ENCODE results near the gene LRRK2.
"Not testable (repeated sequence)": the region's sequence is repeated elsewhere in the genome, so short reads cannot be mapped to it uniquely, and the experiment has no call there.

LRRK2 gene

DNA sequence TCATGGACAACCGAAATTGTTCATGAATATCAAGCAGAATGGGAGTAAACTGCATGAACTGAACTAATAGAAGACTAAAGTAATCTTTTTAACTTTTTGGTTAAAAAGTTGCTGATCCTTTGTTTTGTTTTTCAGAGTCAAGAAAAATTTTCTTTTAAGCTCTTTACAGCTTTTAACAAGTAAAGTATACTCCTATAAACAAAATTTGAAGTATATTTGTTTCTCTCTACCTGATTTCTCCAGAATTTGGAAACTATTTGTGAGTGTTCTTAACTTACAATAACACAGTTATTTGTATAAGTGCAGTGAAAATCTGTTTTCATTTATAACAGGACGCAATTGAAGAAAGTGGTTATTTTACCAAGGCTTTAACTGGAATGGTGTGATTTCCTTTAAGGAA, 12.2 kb upstream of the LRRK2 start:
- no peak for DNase-seq (ENCODE audit: low read depth in 2 of 2)

DNA sequence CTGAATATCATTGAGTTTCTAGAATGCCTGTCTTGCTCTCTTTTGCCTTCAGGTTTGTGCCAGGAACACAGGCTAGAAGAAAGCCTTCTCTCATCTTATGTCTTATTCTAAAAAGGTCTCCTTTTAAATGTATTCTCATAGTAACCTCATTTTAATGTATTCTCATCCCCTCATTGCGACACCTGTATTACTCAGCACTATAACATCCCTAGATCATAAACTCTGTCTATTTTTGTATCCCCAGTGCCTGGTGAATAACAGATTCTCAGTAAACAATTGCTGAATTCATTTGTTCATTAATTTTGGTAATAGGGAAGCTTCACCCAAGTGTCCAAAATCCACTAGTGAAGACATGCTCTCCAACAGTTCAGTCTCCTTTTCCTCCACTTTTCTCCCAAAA, 8.8 kb upstream of the LRRK2 start:
- DNase-seq (ENCODE audit: low read depth in 2 of 2): no peak

DNA sequence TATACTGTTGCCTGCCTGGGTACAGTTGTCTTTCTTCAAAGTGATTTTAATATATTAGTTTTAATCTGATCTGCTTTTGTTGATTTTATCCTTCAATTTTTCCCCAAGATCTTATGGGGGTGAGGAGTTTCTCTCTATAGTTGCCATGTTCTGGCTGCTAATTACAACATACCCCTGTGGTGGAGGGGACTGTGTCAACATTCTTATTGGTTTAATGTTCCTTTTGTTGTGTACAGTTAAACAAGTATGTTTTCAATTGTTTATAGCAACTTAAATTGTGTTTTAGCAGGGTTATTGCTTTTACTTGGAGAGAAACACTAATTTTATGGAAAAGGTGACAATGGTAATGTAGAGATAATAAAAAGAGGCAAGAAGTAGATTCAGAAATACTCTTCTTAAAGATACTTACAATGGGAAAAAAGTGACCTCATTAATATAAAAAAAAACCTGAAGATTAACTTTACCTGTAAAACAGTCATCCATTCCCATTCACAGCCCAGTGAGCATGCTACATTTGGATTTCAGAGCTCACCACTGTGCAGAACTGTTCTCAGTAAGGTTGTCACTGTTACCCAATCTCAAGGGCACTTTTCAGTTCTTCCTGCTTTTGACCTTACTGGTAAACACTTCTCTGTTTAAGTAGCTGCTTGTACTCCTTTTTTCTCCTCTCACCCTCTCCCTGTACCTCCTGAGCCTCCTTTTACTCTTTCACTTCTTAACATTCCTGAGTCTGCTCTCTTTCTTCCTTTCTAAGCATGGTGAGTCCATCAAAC, 8.1 kb upstream of the LRRK2 start:
- DNase-seq (ENCODE audit: low read depth in 2 of 2): no peak

DNA sequence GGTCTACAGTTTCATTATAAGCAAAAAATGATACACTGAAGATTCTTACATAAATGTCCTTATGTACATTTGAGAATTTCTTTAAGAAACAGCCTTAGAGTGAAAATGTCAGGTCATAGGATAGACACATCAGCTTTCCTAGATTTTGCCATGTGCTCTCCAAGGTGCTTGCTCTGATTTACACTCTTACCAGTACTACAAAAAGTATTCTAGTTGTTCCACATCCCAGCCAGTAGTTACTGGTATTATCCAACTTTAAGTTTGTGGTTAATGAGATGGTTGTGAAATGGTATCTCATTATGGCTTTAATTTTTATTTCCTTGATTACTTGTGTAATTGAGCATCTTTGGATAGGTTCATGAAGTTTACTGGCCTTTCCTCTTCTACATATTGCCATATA, 5.0 kb upstream of the LRRK2 start:
- DNase-seq (ENCODE audit: low read depth in 2 of 2): no peak

DNA sequence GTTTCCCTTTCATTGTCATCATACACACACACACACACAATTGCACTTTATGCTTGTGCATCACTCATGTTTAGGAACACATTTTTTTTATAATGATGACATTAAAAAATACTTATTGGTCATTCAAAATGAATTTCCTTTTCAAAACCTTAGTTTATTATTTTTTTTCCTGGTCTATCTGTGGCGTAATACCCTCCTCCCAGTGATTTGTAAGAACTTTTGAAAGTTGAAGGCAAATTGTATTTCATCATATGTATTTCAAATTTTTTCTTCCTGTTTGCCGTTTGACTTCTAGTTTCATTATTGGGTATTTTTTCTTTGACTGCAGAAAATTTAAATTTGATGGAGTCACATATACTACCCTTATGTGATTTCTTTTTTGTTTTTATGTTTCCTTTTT, 2.5 kb upstream of the LRRK2 start:
- DNase-seq (ENCODE audit: low read depth in 2 of 2): no peak

DNA sequence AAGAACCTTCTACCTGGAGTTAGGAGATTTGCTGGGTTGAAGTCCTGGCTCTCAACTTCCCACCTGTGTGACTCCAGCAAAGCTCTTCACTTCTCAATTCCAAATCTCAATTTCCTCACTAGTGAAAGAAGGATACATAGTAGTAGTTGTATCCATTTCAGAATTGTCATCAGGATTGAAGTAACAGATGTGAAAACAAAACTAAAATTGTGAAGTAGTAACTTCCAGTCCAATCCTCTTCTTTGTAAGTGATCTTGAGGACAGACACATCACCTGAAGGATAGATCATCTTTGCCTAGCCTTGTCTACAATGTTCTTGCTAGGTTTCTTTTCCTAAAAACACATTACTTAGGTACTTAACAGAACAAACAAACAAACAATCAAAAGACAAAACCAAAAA, 1.2 kb upstream of the LRRK2 start:
- no peak for DNase-seq (ENCODE audit: low read depth in 2 of 2)

DNA sequence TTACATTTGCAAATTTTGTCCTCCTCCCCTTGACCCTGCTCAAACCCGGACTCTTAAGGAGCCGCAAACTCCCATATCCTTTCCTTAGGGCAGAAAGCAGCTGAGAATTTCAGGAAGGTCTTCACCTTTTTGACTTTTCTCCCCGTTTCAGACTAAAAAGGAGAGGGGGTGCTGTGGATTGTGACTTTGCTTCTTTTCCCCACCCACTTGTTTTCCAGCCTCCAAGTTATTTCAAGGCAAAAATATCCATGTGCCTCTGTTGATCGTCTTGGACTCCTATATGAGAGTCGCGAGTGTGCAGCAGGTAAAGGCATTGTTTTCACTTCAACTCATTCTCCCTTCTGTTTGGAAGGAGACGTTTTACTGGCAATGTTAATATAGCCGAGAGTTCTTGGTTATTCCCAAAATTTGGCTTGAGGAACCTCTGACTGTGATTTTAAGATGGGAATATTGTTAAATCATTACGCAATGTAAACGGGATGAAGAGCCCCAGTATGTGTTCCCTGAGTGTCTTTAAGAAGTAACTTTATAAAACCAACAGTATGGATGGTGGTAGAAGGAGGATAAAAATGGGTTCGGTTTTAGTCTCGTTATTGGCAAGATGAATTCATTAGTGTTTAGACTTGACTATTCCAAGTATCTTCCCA, 663 bp downstream of the LRRK2 start:
- DNase-seq (ENCODE audit: low read depth in 2 of 2): no peak

DNA sequence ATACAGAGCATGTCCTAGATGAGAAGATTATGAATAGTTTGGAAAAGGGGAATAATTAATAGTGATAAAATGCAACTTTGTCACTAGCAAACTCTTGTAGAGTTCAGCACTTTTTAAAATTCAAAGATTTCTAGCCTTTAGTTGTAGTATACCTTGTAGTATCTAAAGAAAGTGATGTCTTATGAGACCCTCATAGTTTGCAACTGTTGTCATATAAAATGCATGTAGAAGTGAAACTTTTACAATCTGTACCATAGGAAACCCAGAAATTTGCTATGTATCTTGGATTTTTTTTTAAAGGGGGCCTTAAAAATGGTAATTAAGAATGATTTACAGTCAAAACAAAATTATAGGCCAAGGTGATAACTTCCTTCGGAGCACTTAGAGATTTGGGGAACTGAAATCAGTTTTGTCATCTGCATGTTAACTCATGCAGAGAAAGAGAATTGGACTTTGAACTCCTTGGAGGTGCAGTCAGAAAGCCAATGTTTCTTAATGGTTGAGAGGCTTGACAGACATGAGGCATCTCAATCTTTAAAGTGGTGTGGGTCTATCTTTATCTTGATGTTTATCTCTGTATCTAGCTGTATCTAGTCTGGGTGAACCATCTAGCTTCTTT, 1.3 kb downstream of the LRRK2 start:
- no peak for DNase-seq (ENCODE audit: low read depth in 2 of 2)

DNA sequence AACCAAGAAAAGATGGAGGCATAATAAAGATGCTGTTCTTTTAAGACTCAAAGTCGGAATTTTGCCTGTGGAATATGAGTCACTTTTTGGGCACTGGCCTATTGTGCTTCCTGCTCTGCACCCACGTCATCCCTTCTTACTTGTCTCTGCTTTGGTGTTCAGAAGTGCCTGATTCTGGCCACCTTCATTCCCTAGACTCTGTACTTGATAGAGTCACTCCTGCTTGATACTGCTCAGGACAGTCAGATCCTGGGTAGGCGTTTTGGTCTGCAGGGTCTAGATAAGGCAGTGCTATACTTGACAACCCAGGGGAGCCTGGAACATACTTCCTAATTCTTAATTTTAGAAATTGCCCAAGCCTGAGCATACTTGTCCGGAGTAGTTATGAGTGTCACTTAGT, 1.9 kb downstream of the LRRK2 start:
- no peak for DNase-seq (ENCODE audit: low read depth in 2 of 2)

DNA sequence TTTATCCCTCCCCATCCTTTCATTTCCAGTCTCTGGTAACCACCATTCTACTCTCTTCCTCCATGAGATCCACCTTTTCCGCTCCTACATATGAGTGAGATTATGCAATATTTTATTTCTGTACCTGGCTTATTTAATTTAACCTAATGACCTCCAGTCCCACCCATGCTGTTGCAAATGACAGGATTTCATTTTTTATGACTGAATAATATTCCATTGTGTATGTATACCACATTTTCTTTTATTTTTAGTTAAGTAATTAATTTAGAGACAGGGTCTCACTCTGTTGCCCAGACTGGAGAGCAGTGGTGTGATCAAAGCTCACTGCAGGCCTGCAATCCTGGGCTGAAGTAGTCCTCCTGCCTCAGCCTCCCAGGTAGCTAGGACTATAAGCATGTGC, 2.6 kb downstream of the LRRK2 start:
- DNase-seq (ENCODE audit: low read depth in 2 of 2): no peak

DNA sequence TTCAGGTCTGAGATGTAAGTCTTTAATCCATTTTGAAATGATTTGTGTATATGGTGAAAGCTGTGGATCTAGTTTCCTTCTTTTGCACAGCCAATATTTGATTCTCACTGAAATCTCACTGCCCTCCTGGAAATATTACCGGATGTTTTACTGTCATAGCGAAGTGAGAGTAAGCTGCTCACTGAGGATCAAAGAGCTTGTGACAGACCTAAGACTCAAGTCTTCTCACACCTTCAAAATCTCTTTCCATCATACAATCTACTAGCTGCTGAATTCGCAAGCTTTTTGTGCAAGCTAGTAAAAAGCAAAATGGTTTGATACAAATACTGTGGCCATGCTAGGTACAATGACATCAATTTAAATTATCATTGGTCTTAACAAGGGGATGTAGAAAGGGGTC, 3.9 kb downstream of the LRRK2 start:
- no peak for DNase-seq (ENCODE audit: low read depth in 2 of 2)

DNA sequence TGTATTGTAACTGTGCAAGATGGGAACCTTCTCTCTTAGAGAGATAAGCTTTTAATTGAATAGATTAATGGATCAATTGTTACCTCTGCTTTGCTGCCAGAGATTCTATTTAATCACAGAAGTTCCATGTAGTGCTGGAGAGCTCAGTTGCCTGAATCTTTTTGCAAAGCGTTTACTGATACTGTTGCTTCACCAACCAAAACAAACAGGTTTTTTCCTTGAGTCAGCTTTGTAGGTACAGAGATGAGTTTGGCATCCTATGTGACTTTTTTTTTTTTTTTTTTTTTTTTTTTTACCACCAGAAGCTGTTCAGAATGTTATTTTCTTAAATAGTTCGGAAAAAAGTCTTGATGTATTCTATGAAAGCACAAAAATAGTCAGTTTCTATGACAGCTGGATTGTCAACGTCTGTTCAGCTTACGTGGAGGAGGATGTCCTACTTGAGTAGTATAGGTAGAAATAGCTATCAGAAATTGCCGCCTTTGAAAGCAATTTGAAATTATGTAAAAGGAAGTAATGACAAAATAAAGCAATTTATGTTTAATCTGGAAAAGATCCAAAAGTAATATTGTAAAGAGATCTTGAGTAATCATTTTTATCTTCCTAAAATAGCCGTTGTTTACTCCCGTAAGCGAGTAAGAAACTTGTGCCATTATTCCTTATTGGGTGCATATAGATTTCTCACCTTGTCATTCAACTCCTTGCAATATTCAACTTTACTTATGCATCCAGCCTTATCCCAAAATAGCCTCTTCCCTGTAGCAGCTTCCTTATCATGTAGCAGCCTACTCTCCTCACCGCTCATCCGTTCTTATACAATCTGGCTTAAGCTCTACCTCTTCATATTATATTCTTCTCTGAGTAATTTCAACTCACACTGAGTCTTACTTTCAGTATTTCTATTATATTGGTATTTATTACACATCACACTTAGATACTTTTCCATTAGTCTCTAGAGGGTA, 5.2 kb downstream of the LRRK2 start:
- no peak for DNase-seq (ENCODE audit: low read depth in 2 of 2)

DNA sequence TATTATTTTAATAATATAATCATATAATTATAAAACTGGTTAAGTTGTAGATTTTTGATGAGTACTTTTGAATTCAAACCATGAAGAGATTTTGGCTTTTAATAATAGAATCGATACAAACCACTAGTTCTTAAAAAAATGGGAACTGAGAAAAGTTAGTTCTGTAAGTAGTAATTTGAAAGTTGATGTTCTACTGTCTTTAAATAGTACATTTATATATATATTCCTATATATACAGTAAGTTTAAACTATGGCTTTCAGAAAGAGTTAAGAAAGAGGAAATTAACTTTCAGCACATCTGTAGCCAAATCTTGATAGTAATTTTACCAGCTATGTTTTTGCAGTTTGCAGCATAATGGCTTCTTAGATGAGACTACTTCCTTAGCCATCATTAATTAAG, 7.8 kb downstream of the LRRK2 start:
- no peak for DNase-seq (ENCODE audit: low read depth in 2 of 2)

DNA sequence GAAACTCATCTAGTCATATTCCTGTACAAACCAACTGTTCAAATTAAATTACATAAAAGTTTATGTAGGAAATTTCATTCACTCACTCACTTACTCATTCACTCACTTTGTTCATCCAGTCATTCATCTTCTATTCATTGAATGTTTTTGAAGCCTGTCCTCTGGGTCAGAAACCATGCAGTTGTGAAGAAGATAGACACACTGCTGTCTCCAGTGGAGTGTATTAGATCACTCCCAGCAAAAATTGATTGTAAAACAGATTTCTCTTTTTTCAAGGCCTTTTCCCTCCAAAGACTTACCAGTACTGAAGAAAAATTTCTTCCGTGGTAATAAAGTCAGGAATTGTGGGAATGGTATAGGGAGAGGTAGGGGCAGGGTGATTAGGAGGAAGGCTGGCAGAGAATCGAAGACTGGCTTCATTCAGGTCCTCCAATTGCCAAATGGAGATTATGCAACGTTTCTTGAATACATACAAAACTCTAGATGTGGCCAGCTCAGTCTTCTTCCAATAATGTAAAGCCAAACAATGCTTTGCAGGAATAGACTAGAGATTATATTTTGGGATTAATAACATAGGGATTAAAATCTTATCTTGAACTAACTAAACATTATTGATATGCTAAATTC, 9.1 kb downstream of the LRRK2 start:
- no peak for DNase-seq (ENCODE audit: low read depth in 2 of 2)

DNA sequence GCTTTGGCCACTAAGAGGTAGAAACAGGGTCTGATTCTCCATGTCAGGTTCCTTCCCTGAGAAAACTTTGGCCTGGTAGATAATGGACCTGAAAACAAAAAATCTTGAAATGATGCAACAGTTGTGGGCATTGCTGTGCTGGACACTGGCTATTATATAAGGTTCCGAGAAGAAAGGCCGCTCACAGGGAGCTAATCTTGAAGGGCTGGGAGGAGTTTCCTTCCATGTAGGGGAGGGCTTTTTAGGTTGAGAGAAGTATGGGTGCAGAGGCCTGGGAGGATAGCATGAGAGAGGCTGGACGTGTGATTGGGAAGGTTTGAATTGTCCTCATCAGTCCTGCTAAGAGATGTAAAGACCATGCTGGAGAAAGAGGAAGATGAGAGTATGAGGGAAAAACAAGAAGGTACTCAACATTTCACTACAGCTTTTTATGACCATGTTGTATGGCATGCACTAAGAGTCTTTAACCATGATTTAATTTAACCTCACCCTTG, 11.6 kb downstream of the LRRK2 start:
- DNase-seq (ENCODE audit: low read depth in 2 of 2): no peak

DNA sequence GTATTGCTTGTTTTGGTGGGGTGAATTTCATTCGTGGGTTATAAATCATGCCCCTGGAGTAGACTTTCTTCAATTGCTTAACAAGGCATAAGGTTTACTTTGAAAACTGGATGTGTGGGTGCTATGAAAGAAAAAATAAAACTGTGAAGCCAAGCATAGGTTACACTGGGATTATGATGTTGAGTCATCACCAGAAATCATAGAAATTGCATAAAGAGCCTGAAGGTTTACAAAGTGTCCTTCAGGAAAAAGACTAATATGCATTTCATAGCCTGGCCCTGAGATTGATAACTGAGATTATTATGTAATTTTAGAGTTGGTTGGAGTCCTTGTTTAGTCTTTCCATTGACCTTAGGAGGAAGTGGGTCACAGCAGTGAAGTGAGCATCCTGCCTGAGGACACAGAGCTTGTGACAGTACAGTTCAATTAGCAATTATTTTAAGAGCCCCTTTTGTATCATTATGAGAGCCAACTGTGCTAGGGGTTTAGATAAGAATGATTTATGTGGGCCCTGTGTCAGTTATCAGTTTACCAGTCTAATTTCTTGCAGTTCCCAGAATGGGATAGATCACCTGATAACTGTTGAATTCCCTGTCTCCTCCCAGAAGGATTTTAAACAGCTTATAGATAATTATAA, 13.6 kb downstream of the LRRK2 start:
- DNase-seq (ENCODE audit: low read depth in 2 of 2): no peak

DNA sequence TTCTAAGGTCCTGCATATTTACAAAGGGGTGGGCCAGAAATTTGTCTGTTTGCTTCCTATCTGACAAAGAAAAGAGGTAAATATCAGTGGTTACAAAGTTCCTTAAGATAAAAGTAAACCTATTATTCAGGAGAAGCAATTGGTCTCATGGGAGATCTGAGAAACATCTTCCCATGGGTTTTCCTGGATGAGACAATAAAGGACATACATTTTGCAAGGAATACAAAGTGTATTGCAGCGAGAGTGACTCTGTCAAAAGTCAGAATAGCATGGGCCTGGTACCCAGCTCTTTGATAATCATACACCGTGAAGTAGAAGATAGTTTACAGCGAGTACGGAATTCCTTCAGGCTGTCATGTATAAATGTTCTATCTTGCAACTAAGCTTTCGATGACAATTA, 14.2 kb downstream of the LRRK2 start:
- DNase-seq (ENCODE audit: low read depth in 2 of 2): no peak

DNA sequence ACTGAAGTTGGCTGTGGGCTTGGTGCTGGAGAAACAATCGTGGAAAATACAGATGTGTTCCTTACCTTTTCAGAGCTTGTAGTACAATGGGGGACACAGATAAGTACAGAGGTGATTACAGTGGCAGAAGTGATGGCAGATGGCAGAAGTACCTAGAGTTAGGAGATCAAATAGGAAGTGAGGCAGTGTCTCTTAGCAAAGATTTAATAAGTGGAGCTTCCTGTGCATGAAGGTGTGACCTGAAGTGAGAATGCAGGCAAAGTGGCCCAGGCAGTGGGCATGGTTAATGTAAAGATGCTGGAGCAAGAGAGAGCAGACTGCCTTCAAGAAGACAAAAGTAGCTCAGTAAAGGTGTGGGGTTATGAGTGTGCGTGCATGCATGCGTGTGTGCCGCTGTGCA, 16.0 kb downstream of the LRRK2 start:
- no peak for DNase-seq (ENCODE audit: low read depth in 2 of 2)

DNA sequence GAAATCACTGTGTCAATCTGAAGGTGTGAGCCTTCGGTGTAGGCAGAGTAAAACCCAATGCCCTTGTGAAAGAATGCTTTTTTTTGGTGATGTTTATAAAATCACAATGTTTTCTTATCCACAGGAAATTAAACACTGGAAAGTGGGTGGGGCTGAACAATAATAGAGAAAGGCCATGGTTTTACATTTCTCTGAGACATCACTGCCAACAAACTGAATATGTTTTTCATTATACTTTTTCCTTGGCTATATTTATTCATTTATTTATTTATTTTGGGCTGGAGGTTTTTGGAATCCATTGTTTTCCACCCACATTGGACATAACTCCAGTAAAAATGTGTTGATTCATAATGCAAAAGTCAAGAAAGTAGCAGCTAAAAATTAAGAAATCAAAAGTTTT, 16.9 kb downstream of the LRRK2 start:
- DNase-seq (ENCODE audit: low read depth in 2 of 2): no peak

DNA sequence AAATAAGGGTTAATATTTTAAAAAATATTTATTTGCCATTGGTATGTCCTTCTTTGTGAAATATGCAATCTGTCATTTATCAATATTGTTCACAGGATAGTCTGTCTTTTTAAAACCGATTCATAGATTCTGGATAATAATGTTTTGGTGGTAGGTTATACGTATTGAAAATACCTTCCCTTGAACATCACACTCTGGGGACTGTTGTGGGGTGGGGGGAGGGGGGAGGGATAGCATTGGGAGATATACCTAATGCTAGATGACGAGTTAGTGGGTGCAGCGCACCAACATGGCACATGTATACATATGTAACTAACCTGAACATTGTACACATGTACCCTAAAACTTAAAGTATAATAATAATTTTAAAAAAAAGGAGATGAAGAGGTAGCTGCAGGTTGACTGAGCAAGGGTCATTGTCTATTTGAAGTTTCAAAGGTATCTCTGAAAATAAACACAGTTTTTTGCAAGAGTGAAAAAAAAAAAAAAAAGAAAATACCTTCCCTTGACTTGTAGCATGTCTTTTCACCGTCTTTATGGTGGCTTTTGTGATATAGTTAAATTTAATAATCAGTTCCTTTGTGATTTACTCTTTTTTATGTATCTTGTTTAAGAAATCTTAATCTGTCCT, 19.8 kb downstream of the LRRK2 start:
- DNase-seq (ENCODE audit: low read depth in 2 of 2): not testable (repeated sequence)

DNA sequence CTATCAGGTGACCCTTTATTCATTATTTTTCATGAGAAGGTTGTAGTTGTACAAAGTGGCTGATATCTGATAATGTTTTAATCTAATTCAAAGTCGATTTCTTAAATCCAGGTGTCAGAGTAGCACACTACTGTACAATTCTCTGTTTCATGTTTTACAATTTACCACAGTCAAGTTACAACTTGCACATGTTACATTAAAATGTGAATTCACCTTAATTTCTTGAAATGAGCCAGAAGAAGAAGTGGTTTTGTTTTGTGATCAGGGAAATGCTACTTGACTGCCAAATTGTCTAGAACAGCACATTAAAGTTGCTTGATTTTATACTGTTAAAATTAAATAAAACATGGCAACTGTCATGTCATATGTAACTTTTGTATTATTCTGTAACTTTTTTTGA, 23.2 kb downstream of the LRRK2 start:
- no peak for DNase-seq (ENCODE audit: low read depth in 2 of 2)

All from activated CD4-positive, alpha-beta T cell treated with anti-CD3 and anti-CD28 coated beads for 24 hours (primary cell).